ENCODE measurements around the gene FOXA2.

DNA sequence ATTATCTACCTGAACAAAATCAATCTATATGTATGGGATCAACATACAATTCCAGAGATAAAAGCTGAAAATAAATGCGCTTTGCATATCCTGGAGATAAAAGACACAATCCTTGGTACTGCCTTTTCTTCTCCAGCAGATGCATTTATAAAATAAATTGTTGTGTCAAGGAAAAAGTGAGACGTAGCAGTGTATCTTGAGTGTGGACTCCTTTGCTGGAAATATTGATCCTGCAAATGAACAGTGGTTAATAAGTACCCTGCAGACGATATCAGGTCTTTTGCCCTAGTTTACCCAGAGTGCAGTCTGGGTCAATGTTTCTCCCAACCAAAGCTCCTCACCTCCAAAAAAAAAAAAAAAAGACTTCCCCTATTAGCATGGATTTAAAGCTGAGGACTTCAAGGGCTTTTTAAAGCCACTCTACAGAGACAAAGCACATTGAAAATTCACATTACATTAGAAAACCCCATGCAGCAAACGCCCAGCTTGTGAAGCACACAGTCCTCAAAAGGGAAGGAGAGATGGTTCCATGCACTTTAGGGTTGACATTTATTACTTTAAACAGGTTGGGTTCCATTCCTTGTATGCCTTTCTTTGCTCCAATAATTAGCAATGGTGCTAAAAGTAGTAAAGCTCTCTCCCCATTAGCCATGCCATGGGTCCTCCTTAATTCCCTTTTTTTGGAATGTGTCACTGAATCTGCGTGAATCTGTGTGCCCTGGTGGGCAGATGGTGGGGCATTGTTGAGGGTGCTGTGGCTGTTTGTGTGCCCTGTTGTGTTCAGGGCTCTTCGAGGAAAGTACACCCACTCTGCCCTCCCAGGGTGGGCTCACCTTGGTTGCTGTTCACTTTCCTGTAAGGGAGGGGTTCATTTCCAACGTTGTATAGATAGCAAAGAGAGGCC lies 21.1 kb downstream of the FOXA2 start:
- TF ChIP-seq ZNF724P (CRISPR knock-in tag; IDR thresholded peaks at IDR 0.05; ENCODE audit: borderline replicate concordance) (no peak), ZFY (CRISPR knock-in tag; IDR thresholded peaks at IDR 0.05) (peak; percentile 35; the same call in 1 of the 2 replicates), GABPB1 (CRISPR knock-in tag; IDR thresholded peaks at IDR 0.05) (no peak), HNRNPLL (IDR thresholded peaks at IDR 0.05; ENCODE audit: low read depth, low read length, poor library complexity, severe bottlenecking) (no peak), ZNF605 (CRISPR knock-in tag; IDR thresholded peaks at IDR 0.05) (no peak; the same call in none of the 2 replicates), NPAS2 (CRISPR knock-in tag; IDR thresholded peaks at IDR 0.05; ENCODE audit: borderline replicate concordance) (no peak), EZH2 (conservative IDR thresholded peaks at IDR 0.05; ENCODE audit: low read depth, low read length) (no peak)
- TF ChIP-seq, protein P1, sequence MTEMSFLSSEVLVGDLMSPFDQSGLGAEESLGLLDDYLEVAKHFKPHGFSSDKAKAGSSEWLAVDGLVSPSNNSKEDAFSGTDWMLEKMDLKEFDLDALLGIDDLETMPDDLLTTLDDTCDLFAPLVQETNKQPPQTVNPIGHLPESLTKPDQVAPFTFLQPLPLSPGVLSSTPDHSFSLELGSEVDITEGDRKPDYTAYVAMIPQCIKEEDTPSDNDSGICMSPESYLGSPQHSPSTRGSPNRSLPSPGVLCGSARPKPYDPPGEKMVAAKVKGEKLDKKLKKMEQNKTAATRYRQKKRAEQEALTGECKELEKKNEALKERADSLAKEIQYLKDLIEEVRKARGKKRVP (CRISPR knock-in tag; IDR thresholded peaks at IDR 0.05): no peak
- TF ChIP-seq, protein P2, sequence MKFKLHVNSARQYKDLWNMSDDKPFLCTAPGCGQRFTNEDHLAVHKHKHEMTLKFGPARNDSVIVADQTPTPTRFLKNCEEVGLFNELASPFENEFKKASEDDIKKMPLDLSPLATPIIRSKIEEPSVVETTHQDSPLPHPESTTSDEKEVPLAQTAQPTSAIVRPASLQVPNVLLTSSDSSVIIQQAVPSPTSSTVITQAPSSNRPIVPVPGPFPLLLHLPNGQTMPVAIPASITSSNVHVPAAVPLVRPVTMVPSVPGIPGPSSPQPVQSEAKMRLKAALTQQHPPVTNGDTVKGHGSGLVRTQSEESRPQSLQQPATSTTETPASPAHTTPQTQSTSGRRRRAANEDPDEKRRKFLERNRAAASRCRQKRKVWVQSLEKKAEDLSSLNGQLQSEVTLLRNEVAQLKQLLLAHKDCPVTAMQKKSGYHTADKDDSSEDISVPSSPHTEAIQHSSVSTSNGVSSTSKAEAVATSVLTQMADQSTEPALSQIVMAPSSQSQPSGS (CRISPR knock-in tag; IDR thresholded peaks at IDR 0.05): no peak
- TF ChIP-seq, protein P3, sequence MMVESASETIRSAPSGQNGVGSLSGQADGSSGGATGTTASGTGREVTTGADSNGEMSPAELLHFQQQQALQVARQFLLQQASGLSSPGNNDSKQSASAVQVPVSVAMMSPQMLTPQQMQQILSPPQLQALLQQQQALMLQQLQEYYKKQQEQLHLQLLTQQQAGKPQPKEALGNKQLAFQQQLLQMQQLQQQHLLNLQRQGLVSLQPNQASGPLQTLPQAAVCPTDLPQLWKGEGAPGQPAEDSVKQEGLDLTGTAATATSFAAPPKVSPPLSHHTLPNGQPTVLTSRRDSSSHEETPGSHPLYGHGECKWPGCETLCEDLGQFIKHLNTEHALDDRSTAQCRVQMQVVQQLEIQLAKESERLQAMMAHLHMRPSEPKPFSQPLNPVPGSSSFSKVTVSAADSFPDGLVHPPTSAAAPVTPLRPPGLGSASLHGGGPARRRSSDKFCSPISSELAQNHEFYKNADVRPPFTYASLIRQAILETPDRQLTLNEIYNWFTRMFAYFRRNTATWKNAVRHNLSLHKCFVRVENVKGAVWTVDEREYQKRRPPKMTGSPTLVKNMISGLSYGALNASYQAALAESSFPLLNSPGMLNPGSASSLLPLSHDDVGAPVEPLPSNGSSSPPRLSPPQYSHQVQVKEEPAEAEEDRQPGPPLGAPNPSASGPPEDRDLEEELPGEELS (CRISPR knock-in tag; IDR thresholded peaks at IDR 0.05): peak; percentile 49; the same call in 1 of the 2 replicates
